ENCODE measurements around the gene SLC25A6.

- no peak for TF ChIP-seq CTCF (IDR thresholded peaks at IDR 0.05; ENCODE audit: low read length)
- TF ChIP-seq EZH2 (IDR thresholded peaks at IDR 0.05; ENCODE audit: borderline replicate concordance, low read length) = no peak
Observed at GRCh38 chrX:1397001-1397400, 5.1 kb upstream of the SLC25A6 start.

Measured in OCI-LY1 (cell line).